LoVo (cell line): ENCODE results near the gene ARSB.
A peak's percentile ranks its signal among the peaks of the same experiment; 100 is the strongest.
"Not testable (repeated sequence)": the region's sequence is repeated elsewhere in the genome, so short reads cannot be mapped to it uniquely, and the experiment has no call there.

Experiments used
- DNase-seq: peaks from one replicate; pipeline ENCODE4 v3.0.0-alpha.2; 2016; ENCODE audit warnings: low spot score

Gene ARSB

DNA sequence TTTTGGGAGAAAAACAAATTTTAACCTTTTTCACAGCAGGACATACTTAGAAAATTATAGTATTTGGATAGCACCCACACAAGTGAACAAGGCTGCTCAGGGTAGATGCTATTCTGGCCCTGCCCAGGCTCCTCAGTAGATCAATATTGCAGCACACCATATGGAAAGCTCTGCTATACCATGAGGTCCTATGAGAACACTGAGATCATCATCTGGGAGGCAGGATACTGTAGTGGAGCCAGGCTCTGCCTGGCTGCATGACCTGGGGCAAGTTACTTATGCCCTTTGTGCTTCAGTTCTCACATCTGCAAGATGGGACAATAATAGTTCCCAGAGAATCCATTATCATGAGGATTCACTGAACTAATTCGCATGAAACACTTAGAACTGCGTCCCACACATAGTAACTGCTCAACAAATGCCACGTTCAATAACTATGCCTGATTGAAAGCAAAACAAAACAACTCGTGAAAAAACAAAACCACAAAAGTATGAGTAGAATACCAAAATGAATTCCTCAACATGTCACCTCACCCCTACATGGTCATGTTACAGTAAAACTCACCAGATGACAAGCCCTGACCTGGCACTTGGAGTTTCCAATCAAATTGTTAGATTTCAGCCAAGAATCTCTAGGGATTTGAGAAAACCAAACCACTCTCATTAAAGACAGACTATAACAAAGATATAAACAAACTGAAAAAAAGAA lies 31.9 kb downstream of the ARSB start:
- DNase-seq: no peak

- DNase-seq: no peak
These were observed 54.4 kb downstream of the ARSB start for GRCh38 chr5:78930721-78931120.

GRCh38 chr5:78929833-78930232 lies 55.3 kb downstream of the ARSB start:
- DNase-seq: no peak

DNA sequence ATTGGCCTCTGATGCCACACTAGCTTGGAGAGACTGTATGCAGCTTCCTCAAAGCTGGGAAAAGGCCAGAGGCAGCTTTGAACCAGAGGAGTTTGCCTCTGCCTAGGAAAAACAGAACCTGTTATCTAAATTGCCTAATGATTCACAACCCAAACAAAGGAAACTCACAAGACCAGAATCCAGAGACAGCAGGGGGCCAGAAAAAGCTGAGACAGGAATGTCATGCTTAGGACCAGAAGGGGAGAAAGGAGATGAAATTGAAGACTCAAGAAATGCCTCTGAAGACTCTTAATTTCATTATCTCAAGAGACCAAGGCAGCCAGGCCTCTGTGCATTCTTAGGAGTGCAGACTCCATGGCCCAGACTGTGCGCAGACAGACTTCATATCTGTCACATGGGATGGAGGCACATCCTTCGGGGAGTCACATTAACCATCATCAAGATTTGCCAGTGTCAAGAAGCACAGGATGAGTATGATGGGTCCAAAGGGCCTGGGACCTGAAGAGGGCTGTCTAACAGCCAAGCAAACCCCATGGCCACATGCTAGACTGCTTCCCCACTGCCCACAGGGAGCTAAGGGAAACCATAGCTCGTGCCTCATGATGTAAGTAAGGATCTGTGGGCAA lies 57.3 kb downstream of the ARSB start:
- DNase-seq: peak; percentile 79

GRCh38 chr5:78926252-78926651 lies 58.9 kb downstream of the ARSB start:
- DNase-seq: no peak

- no peak for DNase-seq
These were observed 59.8 kb downstream of the ARSB start for GRCh38 chr5:78925129-78925876.

DNA sequence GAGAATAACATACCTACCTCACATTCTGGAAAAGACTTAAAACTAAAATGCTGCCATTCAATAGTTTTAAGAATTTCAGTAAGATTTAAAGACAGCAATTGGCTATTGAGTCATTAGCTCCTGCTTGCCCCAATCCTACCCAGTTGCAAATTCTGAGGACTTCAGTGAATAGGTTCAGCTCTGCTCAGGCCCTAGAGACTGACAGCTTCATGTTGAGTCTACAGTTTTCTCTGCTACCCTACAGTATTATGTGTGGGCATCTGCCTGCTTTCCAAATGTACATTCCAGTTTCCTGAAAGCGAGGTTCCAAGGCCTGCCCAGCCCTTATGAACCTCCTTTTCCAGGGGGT lies 61.5 kb downstream of the ARSB start:
- no peak for DNase-seq

DNA sequence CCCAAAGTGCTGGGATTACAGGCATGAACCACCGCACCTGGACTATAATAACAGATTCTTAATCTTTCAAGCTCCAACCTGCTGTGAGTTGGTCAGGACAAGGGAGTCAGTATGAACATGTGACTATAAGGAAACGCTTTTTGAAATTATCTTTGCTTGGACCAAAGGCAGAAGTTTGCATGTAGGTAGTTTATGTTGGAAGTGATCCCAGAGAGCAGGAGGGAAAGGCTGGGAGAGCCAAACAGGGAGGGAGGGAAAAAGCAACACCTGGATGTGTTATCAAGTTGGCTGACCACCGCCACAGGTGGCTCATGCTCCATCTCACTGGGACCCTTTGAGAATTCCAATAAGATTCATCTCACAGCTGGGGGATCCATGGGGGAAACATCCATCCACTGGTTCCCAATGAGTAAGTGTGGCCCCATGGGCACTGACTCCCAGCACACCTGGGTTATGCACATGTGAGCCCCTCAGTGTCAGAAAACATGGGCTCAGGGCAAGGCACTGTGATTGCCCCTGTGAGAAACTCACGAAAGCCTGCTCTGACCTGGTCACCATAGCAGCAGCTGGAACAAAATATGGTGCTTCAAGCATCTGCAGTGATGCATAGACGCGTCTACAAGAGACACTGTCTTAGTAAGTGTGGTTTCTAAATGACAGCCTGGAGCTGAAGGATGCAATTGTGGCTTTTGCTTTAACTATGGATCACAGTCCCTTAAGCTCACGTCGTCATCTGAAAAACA lies 62.1 kb downstream of the ARSB start:
- DNase-seq: no peak

DNA sequence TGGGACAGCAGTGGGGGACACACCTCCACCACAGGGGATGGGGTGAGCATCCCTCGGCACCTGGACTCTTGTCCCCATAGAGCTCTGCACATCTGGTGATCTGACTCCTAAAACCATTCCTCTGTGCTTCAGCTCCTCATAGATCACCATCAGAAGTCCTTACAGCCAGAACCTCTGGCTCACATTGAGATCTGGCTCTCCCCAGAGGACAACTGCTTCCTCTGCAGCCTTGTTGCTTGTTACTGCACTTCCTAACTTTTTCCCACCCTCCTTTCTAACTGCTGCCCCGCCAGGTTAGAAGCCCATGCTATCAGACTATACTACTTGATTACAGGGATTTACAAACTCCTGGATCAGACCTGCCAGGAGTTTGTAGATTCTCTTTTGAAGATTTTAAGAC lies 64.5 kb downstream of the ARSB start:
- no peak for DNase-seq

- no peak for DNase-seq
These were observed 65.3 kb downstream of the ARSB start for GRCh38 chr5:78919796-78920195.

DNA sequence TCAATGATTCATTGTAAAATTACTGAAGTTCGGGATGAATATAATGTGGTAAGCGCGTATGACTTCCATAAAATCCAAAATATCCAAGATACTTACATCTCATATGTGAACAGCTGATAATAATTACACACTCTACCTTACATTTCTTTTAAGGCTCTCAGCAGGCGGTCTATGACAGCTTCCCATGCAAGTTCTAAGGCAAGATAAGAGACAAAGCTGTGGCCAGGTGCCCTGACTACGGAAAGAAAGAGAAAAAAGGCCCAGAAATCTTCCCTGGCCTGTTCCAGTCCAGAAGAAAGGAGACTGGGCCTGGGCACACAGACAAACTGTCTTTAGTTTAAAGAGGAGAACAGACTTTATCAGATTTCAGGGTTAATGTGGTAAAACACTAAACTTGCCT lies 69.1 kb downstream of the ARSB start:
- no peak for DNase-seq

DNA sequence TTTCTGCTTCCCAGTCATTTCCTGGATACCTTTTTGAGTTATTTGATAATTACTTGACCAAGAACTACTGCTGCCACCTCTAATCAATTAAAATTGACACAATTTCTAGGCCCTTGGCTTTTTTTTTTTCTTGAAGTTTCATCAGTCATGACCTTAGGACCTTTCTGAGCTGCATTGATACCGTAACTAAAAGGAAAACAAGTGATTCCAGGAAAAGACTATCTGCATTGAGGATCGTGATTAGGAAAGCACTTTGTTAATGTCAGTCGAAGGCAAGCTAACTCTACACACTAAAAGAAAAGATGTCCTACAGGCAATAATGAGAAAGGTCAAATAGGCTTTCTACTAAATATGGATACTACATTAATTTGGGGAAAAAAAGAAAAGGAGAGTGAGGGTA lies 69.9 kb downstream of the ARSB start:
- DNase-seq: no peak

DNA sequence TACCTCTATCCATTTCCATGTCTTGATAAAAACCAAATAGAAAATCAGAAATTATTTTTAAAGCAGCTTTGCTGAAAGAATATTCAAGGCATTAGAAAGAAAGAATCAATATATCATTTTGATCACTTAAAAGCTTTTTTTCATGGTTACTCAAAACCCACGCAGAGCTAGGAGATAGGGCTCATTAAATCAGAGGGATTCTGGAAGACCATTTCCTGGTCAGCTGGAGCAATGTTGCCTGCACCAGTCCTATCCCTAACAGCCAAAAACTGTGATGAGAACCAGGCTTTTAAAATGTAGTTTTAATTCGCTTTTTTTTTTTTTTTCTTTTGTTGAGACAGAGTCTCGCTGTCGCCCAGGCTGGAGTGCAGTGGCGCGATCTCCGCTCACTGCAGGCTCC lies 72.3 kb downstream of the ARSB start:
- DNase-seq: no peak

DNA sequence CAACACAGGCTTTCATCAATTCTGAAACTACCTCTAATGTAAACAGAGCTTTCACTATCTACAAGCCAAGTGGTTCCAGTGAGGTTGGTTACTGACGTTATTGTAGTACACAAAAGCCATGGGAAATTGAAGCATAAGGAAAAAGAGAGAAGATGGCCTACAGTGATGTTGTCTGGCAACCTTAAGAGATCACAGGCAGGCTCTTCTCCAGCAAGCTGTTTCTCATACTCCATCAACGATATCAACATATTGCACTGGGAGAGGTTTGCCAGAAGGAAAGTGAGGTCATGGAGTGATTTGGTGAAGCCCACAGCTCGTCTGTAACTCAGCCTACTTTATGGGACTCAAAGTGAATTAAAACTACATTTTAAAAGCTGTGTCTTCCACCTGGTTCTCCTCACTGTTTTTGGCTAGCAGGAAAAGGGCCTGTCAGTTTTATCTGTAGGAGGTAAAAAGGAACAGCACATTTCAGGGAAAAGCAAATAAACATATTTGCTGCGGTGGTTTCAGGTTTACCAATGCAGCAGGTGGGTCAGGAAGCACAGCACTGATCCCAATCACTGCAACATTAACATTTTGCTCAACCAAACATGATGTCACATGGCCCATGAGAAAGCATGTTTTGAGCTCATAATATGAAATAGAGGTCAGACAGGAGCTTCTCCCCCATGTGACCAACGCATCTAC lies 72.9 kb downstream of the ARSB start:
- no peak for DNase-seq

DNA sequence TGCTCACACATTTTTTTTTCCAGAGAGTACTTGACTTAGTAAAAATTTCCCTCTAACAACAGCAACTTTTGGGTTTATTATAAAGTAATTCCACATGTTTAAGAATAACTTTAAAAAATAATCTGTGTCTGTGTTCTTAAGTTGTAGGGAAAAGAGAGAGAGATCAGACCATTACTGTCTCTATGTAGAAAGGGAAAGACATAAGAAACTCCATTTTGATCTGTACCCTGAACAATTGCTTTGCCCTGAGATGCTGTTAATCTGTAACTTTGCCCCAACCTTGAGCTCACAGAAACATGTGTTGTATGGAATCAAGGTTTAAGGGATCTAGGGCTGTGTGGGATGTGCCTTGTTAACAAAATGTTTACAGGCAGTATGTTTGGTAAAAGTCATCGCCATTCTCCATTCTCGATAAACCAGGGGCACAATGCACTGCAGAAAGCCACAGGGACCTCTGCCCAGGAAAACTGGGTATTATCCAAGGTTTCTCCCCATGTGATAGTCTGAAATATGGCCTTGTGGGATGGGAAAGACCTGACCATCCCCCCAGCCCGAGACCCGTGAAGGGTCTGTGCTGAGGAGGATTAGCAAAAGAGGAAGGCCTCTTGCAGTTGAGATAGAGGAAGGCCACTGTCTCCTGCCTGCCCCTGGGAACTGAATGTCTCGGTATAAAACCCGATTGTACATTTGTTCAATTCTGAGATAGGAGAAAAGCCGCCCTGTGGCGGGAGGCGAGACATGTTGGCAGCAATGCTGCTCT lies 75.7 kb downstream of the ARSB start:
- not testable (repeated sequence) for DNase-seq

DNA sequence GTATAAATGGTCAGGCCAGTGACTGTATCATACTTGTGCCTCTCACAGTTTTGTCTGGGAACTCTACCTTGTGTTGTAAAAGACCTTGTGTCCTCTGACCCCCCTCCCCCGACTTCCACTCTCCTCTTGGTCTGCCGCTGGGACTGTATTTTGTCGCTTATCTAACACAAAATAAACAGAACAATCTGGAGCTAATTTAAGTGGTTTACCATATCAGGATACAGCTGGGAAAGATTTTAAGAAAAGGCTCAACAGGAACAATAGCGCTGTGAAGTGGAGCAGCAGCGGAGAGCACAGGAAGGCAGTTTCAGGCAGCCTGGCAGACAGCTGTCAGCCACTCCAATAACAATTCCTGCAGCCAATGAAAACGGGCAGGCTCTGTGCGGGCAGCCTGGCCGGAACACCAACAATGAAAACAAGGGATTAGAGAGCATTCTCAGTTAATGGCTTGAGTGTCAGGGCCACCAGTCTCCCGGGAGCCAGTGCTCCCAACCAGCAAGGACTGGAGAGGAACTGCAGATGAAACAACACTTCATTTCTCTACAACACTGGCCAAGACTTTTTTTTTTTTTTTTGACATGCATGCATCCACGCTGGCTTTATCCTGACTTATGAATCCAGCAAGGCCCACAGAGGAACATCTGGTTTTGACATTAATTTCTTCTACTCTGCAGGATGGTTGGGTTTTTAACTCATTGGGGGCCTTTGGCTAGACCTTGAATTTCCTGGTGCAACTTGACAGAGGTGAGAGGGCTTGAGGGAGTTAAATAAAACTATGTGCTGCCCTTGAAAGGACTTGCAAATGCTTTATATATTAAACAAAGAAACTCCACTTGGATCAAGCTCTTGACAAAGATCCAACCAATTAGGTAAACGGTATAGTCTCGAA lies 76.7 kb downstream of the ARSB start:
- no peak for DNase-seq

- no peak for DNase-seq
These were observed 77.7 kb downstream of the ARSB start for GRCh38 chr5:78907255-78907891.

GRCh38 chr5:78905084-78905938 lies 79.8 kb downstream of the ARSB start:
- no peak for DNase-seq

DNA sequence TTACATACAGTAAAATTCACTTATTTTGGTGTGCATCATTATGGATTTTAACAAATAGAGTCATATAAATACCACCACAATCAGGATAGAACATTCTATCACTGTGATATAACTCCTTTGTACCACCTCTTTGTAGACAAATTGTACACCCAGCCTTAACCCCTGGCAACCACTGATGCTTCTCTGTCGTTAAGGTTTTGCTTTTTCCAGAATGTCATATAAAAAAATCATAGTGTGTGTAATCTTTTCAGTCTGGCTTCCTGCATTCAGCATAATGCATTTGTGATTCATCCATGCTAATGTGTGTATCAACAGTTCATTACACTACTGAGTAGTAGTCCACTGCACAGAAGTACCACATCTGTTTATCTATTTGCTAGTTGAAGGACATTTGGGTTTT lies 81.2 kb downstream of the ARSB start:
- no peak for DNase-seq
